Vagina (tissue), 2 donors: ENCODE data around the gene POLR1D. TPM values are rescaled to one million over a fixed set of nuclear protein-coding genes. Genes with fewer than 3 reads are reported as not detected.
"Not testable (repeated sequence)": the region's sequence is repeated elsewhere in the genome, so short reads cannot be mapped to it uniquely, and the experiment has no call there.

Source experiments
- DNase-seq, 2 donors: peaks; one replicate each; pipeline ENCODE4 v3.0.0-alpha.2; 2017; ENCODE audit errors: extremely low spot score in 2 of 2
- H3K27ac ChIP-seq: fragments of 200-600 bp; sonication (generic); one replicate; pipeline ENCODE4 v1.5.1; 2019
- H3K27me3 ChIP-seq: fragments of 200-600 bp; sonication (generic); one replicate; pipeline ENCODE4 v1.5.1; 2019
- H3K36me3 ChIP-seq, 2 donors: fragments of 200-600 bp; sonication (generic); one replicate each; pipeline ENCODE4 v1.5.1; 2017 to 2019
- H3K4me1 ChIP-seq: fragments of 200-600 bp; sonication (generic); one replicate; pipeline ENCODE4 v1.5.1; 2019
- H3K4me3 ChIP-seq, 2 donors: fragments of 200-600 bp; sonication (generic); 1 replicate in 1 of 2; 2 replicates in 1 of 2; pipeline ENCODE4 v1.5.1; 2016 to 2019
- H3K9me3 ChIP-seq: fragments of 200-600 bp; sonication (generic); one replicate; pipeline ENCODE4 v1.5.1; 2019
- POLR2A ChIP-seq, 2 donors: fragments of 450-650 bp; IDR thresholded peaks; one replicate each; pipeline ENCODE4 v1.6.1; 2017; ENCODE audit warnings: antibody characterized with exemption in 2 of 2, mild to moderate bottlenecking in 2 of 2, moderate library complexity in 2 of 2
- POLR2AphosphoS5 ChIP-seq, 2 donors: sonication (generic); formaldehyde crosslinking; IDR thresholded peaks; one replicate each; pipeline ENCODE4 v1.9.0; 2017; ENCODE audit warnings: antibody characterized with exemption in 2 of 2, mild to moderate bottlenecking in 2 of 2, low read depth in 1 of 2; ENCODE audit not compliant: insufficient read depth in 1 of 2
- intact Hi-C: fragments of 100-400 bp; cut with DNase I; formaldehyde crosslinking; loops from one replicate; pipeline ENCODE4 v1.15.1; 2023
- total RNA-seq: library from RNA; depleted of rRNA; stranded (reverse); fragments of >200 nt; gene quantifications from one replicate; pipeline ENCODE4 v1.2.3, GENCODE V29; 2016
- TF ChIP-seq, protein P1 (sequence below), 3 experiments: fragments of 450-650 bp in 2 of 3; fragments of 200-600 bp in 1 of 3; sonication (generic) in 1 of 3; IDR thresholded peaks; one replicate each; pipeline ENCODE4 v1.5.1; 2017 to 2019; ENCODE audit warnings: antibody characterized with exemption in 3 of 3, mild to moderate bottlenecking in 2 of 3, moderate library complexity in 2 of 3

Gene POLR1D
- total RNA-seq, 1 donor from 2014 or later, result 74.2 TPM

GRCh38 chr13:27627380-27627779, 5.7 kb downstream of the POLR1D start:
- H3K27ac ChIP-seq, result no peak overlapping the region
- intact Hi-C loops, result no loop called here
- DNase-seq, result no peak
- H3K4me1 ChIP-seq, result peaks cover 39% of the 10 kb centered on the region
- H3K27me3 ChIP-seq, result no peaks in the 10 kb centered on the region
- no peaks in the 10 kb centered on the region for H3K9me3 ChIP-seq
- H3K4me3 ChIP-seq, result no peak overlapping the region
- H3K36me3 ChIP-seq, result peaks cover 0 to 4% of the 10 kb centered on the region in 2 donors
- TF ChIP-seq POLR2AphosphoS5 (IDR thresholded peaks at IDR 0.05; ENCODE audit: insufficient read depth in 1 of 2, low read depth in 1 of 2) (no peak), POLR2A (IDR thresholded peaks at IDR 0.05) (no peak)
- TF ChIP-seq, protein P1, sequence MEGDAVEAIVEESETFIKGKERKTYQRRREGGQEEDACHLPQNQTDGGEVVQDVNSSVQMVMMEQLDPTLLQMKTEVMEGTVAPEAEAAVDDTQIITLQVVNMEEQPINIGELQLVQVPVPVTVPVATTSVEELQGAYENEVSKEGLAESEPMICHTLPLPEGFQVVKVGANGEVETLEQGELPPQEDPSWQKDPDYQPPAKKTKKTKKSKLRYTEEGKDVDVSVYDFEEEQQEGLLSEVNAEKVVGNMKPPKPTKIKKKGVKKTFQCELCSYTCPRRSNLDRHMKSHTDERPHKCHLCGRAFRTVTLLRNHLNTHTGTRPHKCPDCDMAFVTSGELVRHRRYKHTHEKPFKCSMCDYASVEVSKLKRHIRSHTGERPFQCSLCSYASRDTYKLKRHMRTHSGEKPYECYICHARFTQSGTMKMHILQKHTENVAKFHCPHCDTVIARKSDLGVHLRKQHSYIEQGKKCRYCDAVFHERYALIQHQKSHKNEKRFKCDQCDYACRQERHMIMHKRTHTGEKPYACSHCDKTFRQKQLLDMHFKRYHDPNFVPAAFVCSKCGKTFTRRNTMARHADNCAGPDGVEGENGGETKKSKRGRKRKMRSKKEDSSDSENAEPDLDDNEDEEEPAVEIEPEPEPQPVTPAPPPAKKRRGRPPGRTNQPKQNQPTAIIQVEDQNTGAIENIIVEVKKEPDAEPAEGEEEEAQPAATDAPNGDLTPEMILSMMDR (IDR thresholded peaks at IDR 0.05), result no peak

- no peaks in the 10 kb centered on the region for H3K9me3 ChIP-seq
- no peak for DNase-seq
- H3K4me1 ChIP-seq, result peaks cover 35% of the 10 kb centered on the region
- H3K27ac ChIP-seq, result no peak overlapping the region
- TF ChIP-seq, protein P1 (IDR thresholded peaks at IDR 0.05), result no peak
- TF ChIP-seq POLR2A (IDR thresholded peaks at IDR 0.05) (no peak), POLR2AphosphoS5 (IDR thresholded peaks at IDR 0.05; ENCODE audit: insufficient read depth in 1 of 2, low read depth in 1 of 2) (no peak)
- H3K4me3 ChIP-seq, result no peak overlapping the region
- intact Hi-C loops, result no loop called here
- H3K36me3 ChIP-seq, result peaks cover 0 to 4% of the 10 kb centered on the region in 2 donors
- H3K27me3 ChIP-seq, result no peaks in the 10 kb centered on the region
Measured at GRCh38 chr13:27628081-27628480, 6.4 kb downstream of the POLR1D start.

DNA sequence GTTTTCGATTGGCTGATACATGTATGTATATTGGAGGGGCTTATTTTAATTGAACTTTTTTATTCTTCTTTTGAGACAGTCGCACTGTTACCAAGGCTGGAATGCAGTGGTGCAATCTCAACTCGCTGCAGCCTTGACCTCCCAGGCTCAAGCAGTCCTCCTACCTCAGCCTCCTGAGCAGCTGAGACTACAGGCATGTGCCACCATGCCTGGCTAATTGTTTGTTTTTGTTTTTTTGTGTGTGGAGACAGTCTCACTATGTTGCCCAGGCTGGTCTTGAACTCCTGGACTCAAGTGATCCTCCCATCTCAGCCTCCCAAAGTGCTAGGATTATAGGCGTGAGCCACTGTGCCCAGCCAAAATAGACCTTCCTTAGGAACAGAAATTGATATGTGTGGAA, 7.1 kb downstream of the POLR1D start:
- H3K36me3 ChIP-seq, H3K9me3 ChIP-seq, H3K27me3 ChIP-seq, DNase-seq, intact Hi-C loops, H3K27ac ChIP-seq, H3K4me3 ChIP-seq: not testable (repeated sequence)
- H3K4me1 ChIP-seq, result peaks cover 35% of the 10 kb centered on the region

DNA sequence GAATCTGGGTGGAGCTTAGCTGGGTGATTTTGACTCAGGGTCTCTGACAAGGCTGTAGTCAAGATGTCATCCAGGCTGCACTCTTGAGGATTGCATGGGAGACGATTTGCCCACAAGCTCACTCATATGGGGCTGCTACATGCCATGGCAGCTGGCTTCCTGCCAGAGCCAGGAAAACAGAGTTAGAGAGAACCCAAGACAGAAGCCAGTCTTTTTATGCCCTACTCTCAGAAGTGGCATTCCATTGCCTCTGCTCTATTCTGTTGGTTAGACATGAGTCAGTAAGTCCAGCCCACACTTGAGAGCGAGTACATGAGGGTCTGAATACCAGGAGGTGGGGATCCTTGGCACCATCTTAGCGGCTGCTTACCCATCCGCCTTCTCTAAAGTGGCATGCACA, 9.5 kb downstream of the POLR1D start:
- TF ChIP-seq, protein P1 (IDR thresholded peaks at IDR 0.05), result no peak
- no peak for TF ChIP-seq POLR2AphosphoS5 (IDR thresholded peaks at IDR 0.05; ENCODE audit: insufficient read depth in 1 of 2, low read depth in 1 of 2)
- TF ChIP-seq POLR2A (IDR thresholded peaks at IDR 0.05), result no peak
- intact Hi-C loops, result no loop called here
- Histone ChIP-seq H3K9me3 (no peaks in the 10 kb centered on the region), H3K4me1 (peaks cover 32% of the 10 kb centered on the region), H3K36me3 (no peaks in the 10 kb centered on the region), H3K4me3 (no peak overlapping the region), H3K27ac (no peak overlapping the region), H3K27me3 (no peaks in the 10 kb centered on the region)
- DNase-seq, result no peak

DNA sequence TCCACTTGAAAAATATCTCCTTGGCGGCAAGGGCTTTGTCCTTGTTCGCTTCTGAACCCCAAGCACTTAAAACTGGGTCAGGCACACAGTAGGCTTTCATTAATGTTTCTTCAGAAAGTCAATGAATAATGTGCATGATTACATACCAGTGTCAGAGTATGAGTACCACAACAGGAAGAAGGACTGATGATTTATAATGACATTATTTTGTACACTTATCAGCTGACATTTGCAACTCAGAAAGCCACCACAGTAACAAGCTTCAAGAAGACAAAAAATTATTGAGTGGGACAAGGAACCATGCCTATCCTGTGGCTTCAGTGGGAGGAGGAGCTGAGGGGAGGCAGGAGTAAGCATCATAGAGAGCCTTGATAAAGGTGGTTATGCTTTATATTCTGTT, 10.0 kb downstream of the POLR1D start:
- intact Hi-C loops, result no loop called here
- TF ChIP-seq POLR2AphosphoS5 (IDR thresholded peaks at IDR 0.05; ENCODE audit: insufficient read depth in 1 of 2, low read depth in 1 of 2) (no peak), POLR2A (IDR thresholded peaks at IDR 0.05) (no peak)
- TF ChIP-seq, protein P1 (IDR thresholded peaks at IDR 0.05), result no peak
- Histone ChIP-seq H3K4me3 (no peak overlapping the region), H3K9me3 (no peaks in the 10 kb centered on the region), H3K27me3 (no peaks in the 10 kb centered on the region), H3K27ac (no peak overlapping the region), H3K36me3 (no peaks in the 10 kb centered on the region), H3K4me1 (peaks cover 37% of the 10 kb centered on the region)
- DNase-seq, result no peak

- H3K4me3 ChIP-seq, result no peak overlapping the region
- intact Hi-C loops, result no loop called here
- no peak overlapping the region for H3K27ac ChIP-seq
- no peak for DNase-seq
- H3K27me3 ChIP-seq, result no peaks in the 10 kb centered on the region
- no peaks in the 10 kb centered on the region for H3K36me3 ChIP-seq
- H3K9me3 ChIP-seq, result no peaks in the 10 kb centered on the region
- peaks cover 42% of the 10 kb centered on the region for H3K4me1 ChIP-seq
- TF ChIP-seq, protein P1 (IDR thresholded peaks at IDR 0.05), result no peak
- TF ChIP-seq POLR2A (IDR thresholded peaks at IDR 0.05), result no peak
- TF ChIP-seq POLR2AphosphoS5 (IDR thresholded peaks at IDR 0.05; ENCODE audit: insufficient read depth in 1 of 2, low read depth in 1 of 2), result no peak
Measured at GRCh38 chr13:27632214-27632613, 10.5 kb downstream of the POLR1D start.
